GM12878 (cell line): ENCODE data around the gene EFNA4.

Experiments
- SIN3A ChIP-seq: IDR thresholded peaks from 2 replicates; pipeline ENCODE4 v1.6.1; 2012; ENCODE audit warnings: low read depth, low read length, improper control_type of control experiment
- TCF12 ChIP-seq: IDR thresholded peaks from 2 replicates; pipeline ENCODE4 v1.6.1; 2011; ENCODE audit warnings: low read depth, mild to moderate bottlenecking, low read length
- TF ChIP-seq, protein P1 (sequence below), 3 experiments: IDR thresholded peaks in 2 of 3; conservative IDR thresholded peaks in 1 of 3; 2 replicates each; pipeline ENCODE4 v1.5.1; 2011; ENCODE audit warnings: low read depth in 3 of 3, low read length in 3 of 3, mild to moderate bottlenecking in 3 of 3, control low read depth in 2 of 3, moderate library complexity in 2 of 3, inconsistent platforms in 1 of 3, mixed read lengths in 1 of 3; ENCODE audit not compliant: control insufficient read depth in 2 of 3, insufficient read depth in 1 of 3; ENCODE audit errors: extremely low read depth in 1 of 3

DNA sequence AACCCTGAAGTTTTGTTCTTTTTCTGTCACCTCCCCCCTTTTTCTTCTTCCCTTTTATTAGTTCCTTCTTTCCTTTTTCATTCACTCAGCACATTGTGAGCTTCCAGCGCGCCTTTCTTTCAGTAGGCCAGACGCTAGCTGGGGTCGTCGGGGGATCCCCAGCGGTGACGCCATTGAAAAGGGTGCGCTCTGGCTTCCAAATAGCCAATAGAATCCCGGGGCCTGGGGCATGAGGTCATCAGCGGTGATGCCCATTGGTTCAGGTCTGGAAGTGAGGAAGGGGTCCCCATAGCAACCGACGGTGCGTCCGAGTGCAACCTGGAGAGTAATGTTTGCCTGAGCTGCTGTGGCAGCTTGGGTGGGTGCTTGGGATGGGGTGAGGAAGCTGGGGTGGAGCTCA, 8.2 kb downstream of the EFNA4 start:
- TF ChIP-seq, protein P1, sequence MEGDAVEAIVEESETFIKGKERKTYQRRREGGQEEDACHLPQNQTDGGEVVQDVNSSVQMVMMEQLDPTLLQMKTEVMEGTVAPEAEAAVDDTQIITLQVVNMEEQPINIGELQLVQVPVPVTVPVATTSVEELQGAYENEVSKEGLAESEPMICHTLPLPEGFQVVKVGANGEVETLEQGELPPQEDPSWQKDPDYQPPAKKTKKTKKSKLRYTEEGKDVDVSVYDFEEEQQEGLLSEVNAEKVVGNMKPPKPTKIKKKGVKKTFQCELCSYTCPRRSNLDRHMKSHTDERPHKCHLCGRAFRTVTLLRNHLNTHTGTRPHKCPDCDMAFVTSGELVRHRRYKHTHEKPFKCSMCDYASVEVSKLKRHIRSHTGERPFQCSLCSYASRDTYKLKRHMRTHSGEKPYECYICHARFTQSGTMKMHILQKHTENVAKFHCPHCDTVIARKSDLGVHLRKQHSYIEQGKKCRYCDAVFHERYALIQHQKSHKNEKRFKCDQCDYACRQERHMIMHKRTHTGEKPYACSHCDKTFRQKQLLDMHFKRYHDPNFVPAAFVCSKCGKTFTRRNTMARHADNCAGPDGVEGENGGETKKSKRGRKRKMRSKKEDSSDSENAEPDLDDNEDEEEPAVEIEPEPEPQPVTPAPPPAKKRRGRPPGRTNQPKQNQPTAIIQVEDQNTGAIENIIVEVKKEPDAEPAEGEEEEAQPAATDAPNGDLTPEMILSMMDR (IDR thresholded peaks at IDR 0.05 in 2 of 3, conservative IDR thresholded peaks at IDR 0.05 in 1 of 3; ENCODE audit: control insufficient read depth in 2 of 3, extremely low read depth in 1 of 3, insufficient read depth in 1 of 3, low read depth in 3 of 3, low read length in 3 of 3), result no peak
- TF ChIP-seq TCF12 (no peak), SIN3A (no peak)
